Stomach (tissue), 4 donors: ENCODE results near the gene ZNF576.

Experiments
- POLR2A ChIP-seq, 4 donors: fragments of 450-650 bp; IDR thresholded peaks; one replicate each; pipeline ENCODE4 v1.6.1; 2016; ENCODE audit warnings: antibody characterized with exemption in 4 of 4, control low read depth in 2 of 4, mild to moderate bottlenecking in 1 of 4, moderate library complexity in 1 of 4
- POLR2AphosphoS5 ChIP-seq, 3 donors: sonication (generic); formaldehyde crosslinking; IDR thresholded peaks; one replicate each; pipeline ENCODE4 v1.6.1; 2016; ENCODE audit warnings: antibody characterized with exemption in 3 of 3
- TF ChIP-seq, protein P1 (sequence below), 7 experiments: fragments of 450-650 bp in 4 of 7; fragments of 200-600 bp in 3 of 7; sonication (generic) in 3 of 7; IDR thresholded peaks; one replicate each; pipeline ENCODE4 v1.5.1; 2016 to 2019; ENCODE audit warnings: antibody characterized with exemption in 7 of 7, control low read depth in 2 of 7, mild to moderate bottlenecking in 1 of 7

DNA sequence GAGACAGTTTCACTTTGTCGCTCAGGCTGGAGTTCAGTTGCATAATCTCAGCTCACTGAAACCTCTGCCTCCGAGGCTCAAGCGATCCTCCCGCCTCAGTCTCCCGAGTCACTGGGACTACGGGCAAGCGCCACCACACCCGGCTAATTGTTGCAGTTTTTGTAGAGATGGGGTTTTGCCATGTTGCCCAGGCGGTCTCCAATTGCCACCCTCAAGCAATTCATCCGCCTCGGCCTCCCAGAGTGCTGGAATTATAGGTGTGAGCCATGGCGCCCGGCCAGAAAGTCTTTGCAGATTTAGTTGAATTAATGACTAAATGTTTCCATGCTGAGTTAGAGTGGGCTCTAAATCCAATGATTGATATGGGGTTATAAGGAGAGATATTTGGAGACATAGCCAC is 47.8 kb downstream of the ZNF576 start:
- TF ChIP-seq, protein P1, sequence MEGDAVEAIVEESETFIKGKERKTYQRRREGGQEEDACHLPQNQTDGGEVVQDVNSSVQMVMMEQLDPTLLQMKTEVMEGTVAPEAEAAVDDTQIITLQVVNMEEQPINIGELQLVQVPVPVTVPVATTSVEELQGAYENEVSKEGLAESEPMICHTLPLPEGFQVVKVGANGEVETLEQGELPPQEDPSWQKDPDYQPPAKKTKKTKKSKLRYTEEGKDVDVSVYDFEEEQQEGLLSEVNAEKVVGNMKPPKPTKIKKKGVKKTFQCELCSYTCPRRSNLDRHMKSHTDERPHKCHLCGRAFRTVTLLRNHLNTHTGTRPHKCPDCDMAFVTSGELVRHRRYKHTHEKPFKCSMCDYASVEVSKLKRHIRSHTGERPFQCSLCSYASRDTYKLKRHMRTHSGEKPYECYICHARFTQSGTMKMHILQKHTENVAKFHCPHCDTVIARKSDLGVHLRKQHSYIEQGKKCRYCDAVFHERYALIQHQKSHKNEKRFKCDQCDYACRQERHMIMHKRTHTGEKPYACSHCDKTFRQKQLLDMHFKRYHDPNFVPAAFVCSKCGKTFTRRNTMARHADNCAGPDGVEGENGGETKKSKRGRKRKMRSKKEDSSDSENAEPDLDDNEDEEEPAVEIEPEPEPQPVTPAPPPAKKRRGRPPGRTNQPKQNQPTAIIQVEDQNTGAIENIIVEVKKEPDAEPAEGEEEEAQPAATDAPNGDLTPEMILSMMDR (IDR thresholded peaks at IDR 0.05) = no peak
- no peak for TF ChIP-seq POLR2AphosphoS5 (IDR thresholded peaks at IDR 0.05)
- no peak for TF ChIP-seq POLR2A (IDR thresholded peaks at IDR 0.05)
